MM.1S (cell line): ENCODE results near the gene ANKS4B.

Experiments used
- DNase-seq: peaks from one replicate; pipeline ENCODE4 v3.0.0-alpha.2; 2015
- H2AFZ ChIP-seq: fragments of 300-600 bp; sonication (generic); 2 replicates; pipeline ENCODE4 v1.6.0; 2016; ENCODE audit warnings: antibody characterized with exemption, low read length
- H3F3A ChIP-seq: fragments of 300-600 bp; sonication (generic); 2 replicates; pipeline ENCODE4 v1.6.1; 2016; ENCODE audit warnings: mild to moderate bottlenecking, antibody characterized with exemption, low read length, moderate library complexity, mixed read lengths; ENCODE audit not compliant: insufficient read depth
- H3K27ac ChIP-seq: fragments of 300-600 bp; sonication (generic); 2 replicates; pipeline ENCODE4 v1.5.1; 2016; ENCODE audit warnings: mild to moderate bottlenecking, low read length
- H3K27me3 ChIP-seq: fragments of 300-600 bp; sonication (generic); replicated peaks from 2 replicates; pipeline ENCODE4 v1.6.0; 2016; ENCODE audit warnings: low read length; ENCODE audit not compliant: insufficient read depth
- H3K36me3 ChIP-seq: fragments of 300-600 bp; sonication (generic); replicated peaks from 2 replicates; pipeline ENCODE4 v1.6.1; 2016; ENCODE audit warnings: mild to moderate bottlenecking, low read length, mixed read lengths; ENCODE audit not compliant: insufficient read depth
- H3K4me1 ChIP-seq: fragments of 300-600 bp; sonication (generic); 2 replicates; pipeline ENCODE4 v1.6.1; 2016; ENCODE audit warnings: low read length, mixed read lengths
- H3K4me2 ChIP-seq: fragments of 300-600 bp; sonication (generic); 2 replicates; pipeline ENCODE4 v1.6.0; 2016; ENCODE audit warnings: low read depth, low read length
- H3K4me3 ChIP-seq: fragments of 300-600 bp; sonication (generic); 2 replicates; pipeline ENCODE4 v1.5.1; 2016; ENCODE audit warnings: low read length, mixed read lengths
- H3K79me2 ChIP-seq: fragments of 300-600 bp; sonication (generic); 2 replicates; pipeline ENCODE4 v1.6.1; 2016; ENCODE audit warnings: mixed run types, low read length, mixed read lengths
- H3K9ac ChIP-seq: fragments of 300-600 bp; sonication (generic); 2 replicates; pipeline ENCODE4 v1.6.1; 2016; ENCODE audit warnings: low read length, mixed read lengths
- H3K9me2 ChIP-seq: fragments of 300-600 bp; sonication (generic); replicated peaks from 2 replicates; pipeline ENCODE4 v1.6.1; 2016; ENCODE audit warnings: mild to moderate bottlenecking, low read length, mixed read lengths; ENCODE audit not compliant: insufficient read depth
- H3K9me3 ChIP-seq: fragments of 300-600 bp; sonication (generic); replicated peaks from 2 replicates; pipeline ENCODE4 v1.6.1; 2016; ENCODE audit warnings: mild to moderate bottlenecking, low read length, mixed read lengths; ENCODE audit not compliant: insufficient read depth
- H4K20me1 ChIP-seq: fragments of 300-600 bp; sonication (generic); 2 replicates; pipeline ENCODE4 v1.6.1; 2016; ENCODE audit warnings: mild to moderate bottlenecking, low read length, moderate library complexity, mixed read lengths; ENCODE audit not compliant: insufficient read depth
- EZH2 ChIP-seq: fragments of 300-600 bp; sonication (generic); optimal IDR thresholded peaks from 2 replicates; pipeline ENCODE3; 2017; ENCODE audit warnings: low read depth, mild to moderate bottlenecking, antibody characterized with exemption, low read length, mixed read lengths
- EZH2phosphoT487 ChIP-seq: fragments of 300-600 bp; sonication (generic); IDR thresholded peaks from 2 replicates; pipeline ENCODE4 v1.6.1; 2018; ENCODE audit warnings: antibody characterized with exemption, low read length
- TF ChIP-seq, protein P1 (sequence below): fragments of 300-600 bp; sonication (generic); IDR thresholded peaks from 2 replicates; pipeline ENCODE4 v1.5.1; 2016; ENCODE audit warnings: antibody characterized with exemption, low read length, mixed read lengths

Gene ANKS4B

GRCh38 chr16:21203155-21203797, 30.2 kb upstream of the ANKS4B start:
- no peak for DNase-seq
- H3K9ac ChIP-seq, result no peak overlapping the region
- TF ChIP-seq EZH2 (no peak), EZH2phosphoT487 (no peak)
- TF ChIP-seq, protein P1, sequence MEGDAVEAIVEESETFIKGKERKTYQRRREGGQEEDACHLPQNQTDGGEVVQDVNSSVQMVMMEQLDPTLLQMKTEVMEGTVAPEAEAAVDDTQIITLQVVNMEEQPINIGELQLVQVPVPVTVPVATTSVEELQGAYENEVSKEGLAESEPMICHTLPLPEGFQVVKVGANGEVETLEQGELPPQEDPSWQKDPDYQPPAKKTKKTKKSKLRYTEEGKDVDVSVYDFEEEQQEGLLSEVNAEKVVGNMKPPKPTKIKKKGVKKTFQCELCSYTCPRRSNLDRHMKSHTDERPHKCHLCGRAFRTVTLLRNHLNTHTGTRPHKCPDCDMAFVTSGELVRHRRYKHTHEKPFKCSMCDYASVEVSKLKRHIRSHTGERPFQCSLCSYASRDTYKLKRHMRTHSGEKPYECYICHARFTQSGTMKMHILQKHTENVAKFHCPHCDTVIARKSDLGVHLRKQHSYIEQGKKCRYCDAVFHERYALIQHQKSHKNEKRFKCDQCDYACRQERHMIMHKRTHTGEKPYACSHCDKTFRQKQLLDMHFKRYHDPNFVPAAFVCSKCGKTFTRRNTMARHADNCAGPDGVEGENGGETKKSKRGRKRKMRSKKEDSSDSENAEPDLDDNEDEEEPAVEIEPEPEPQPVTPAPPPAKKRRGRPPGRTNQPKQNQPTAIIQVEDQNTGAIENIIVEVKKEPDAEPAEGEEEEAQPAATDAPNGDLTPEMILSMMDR, result no peak
- H3K4me3 ChIP-seq, result no peak overlapping the region
- no peaks in the 10 kb centered on the region for H3K9me2 ChIP-seq
- H3K36me3 ChIP-seq, result no peaks in the 10 kb centered on the region
- no peaks in the 10 kb centered on the region for H4K20me1 ChIP-seq
- no peak overlapping the region for H3K27ac ChIP-seq
- no peaks in the 10 kb centered on the region for H3K9me3 ChIP-seq
- no peaks in the 10 kb centered on the region for H3K79me2 ChIP-seq
- no peak overlapping the region for H2AFZ ChIP-seq
- no peaks in the 10 kb centered on the region for H3K27me3 ChIP-seq
- no peaks in the 10 kb centered on the region for H3F3A ChIP-seq
- H3K4me1 ChIP-seq, result no peaks in the 10 kb centered on the region
- H3K4me2 ChIP-seq, result no peak overlapping the region

- TF ChIP-seq EZH2phosphoT487, result no peak
- TF ChIP-seq EZH2, result no peak
- TF ChIP-seq, protein P1, result no peak
- H3K9me2 ChIP-seq, result no peaks in the 10 kb centered on the region
- no peak overlapping the region for H3K9ac ChIP-seq
- H3F3A ChIP-seq, result no peaks in the 10 kb centered on the region
- H3K27me3 ChIP-seq, result no peaks in the 10 kb centered on the region
- H2AFZ ChIP-seq, result no peak overlapping the region
- H3K27ac ChIP-seq, result no peak overlapping the region
- no peak overlapping the region for H3K4me2 ChIP-seq
- H3K4me1 ChIP-seq, result no peaks in the 10 kb centered on the region
- no peaks in the 10 kb centered on the region for H3K9me3 ChIP-seq
- DNase-seq, result no peak
- no peak overlapping the region for H3K4me3 ChIP-seq
- no peaks in the 10 kb centered on the region for H4K20me1 ChIP-seq
- H3K79me2 ChIP-seq, result no peaks in the 10 kb centered on the region
- H3K36me3 ChIP-seq, result no peaks in the 10 kb centered on the region
Observed at GRCh38 chr16:21205303-21205702, 28.2 kb upstream of the ANKS4B start.

GRCh38 chr16:21206550-21206949, 26.9 kb upstream of the ANKS4B start:
- Histone ChIP-seq H3K27me3 (no peaks in the 10 kb centered on the region), H4K20me1 (no peaks in the 10 kb centered on the region), H3K9me3 (no peaks in the 10 kb centered on the region), H3K9ac (no peak overlapping the region), H3K27ac (no peak overlapping the region), H3F3A (no peaks in the 10 kb centered on the region), H3K9me2 (no peaks in the 10 kb centered on the region), H2AFZ (no peak overlapping the region), H3K79me2 (no peaks in the 10 kb centered on the region), H3K36me3 (no peaks in the 10 kb centered on the region), H3K4me1 (no peaks in the 10 kb centered on the region), H3K4me2 (no peak overlapping the region), H3K4me3 (no peak overlapping the region)
- DNase-seq, result no peak
- no peak for TF ChIP-seq EZH2phosphoT487
- no peak for TF ChIP-seq EZH2
- TF ChIP-seq, protein P1, result no peak
